HepG2 (cell line): Measurements from ENCODE around the gene TOB1.

Source experiments
- RAD21 ChIP-seq: fragments of 450-650 bp; formaldehyde crosslinking; IDR thresholded peaks from 2 replicates; pipeline ENCODE4 v1.5.0; 2020; ENCODE audit warnings: mild to moderate bottlenecking
- ZNF136 ChIP-seq: sonication (generic); formaldehyde crosslinking; IDR thresholded peaks from 2 replicates; pipeline ENCODE4 v1.8.1; 2022; ENCODE audit warnings: low read depth, mild to moderate bottlenecking, moderate library complexity, missing genetic modification reagents
- ZNF224 ChIP-seq: sonication (generic); formaldehyde crosslinking; IDR thresholded peaks from 2 replicates; pipeline ENCODE4 v1.5.0; 2020; ENCODE audit warnings: mild to moderate bottlenecking, missing genetic modification reagents
- ZNF674 ChIP-seq: sonication (generic); formaldehyde crosslinking; IDR thresholded peaks from 2 replicates; pipeline ENCODE4 v1.5.0; 2020; ENCODE audit warnings: low read depth, mild to moderate bottlenecking, missing genetic modification reagents
- TF ChIP-seq, protein P1 (sequence below): sonication (generic); formaldehyde crosslinking; IDR thresholded peaks from 2 replicates; pipeline ENCODE4 v1.8.0; 2022; ENCODE audit warnings: mild to moderate bottlenecking, missing genetic modification reagents; ENCODE audit not compliant: insufficient replicate concordance

DNA sequence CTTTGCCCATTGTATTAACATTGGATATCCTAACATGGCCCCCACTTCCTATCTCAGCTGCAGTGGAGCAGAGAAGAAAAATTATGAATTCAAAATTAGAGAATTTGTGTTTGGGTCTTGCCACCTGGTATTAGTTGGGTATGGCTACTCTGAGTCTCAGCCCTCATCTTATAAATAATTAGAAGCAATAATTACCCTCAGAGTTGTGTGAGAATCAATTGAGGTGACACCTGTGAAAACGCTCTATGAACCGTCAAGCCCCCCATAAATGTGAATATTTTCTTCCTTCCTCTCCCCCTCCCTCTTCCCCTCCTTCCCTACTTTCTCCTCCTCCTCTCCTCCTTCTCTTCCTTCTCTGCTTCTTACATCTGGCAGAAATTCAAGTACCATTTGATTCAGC is 8.9 kb upstream of the TOB1 start:
- no peak for TF ChIP-seq RAD21
- TF ChIP-seq ZNF136: no peak
- TF ChIP-seq, protein P1, sequence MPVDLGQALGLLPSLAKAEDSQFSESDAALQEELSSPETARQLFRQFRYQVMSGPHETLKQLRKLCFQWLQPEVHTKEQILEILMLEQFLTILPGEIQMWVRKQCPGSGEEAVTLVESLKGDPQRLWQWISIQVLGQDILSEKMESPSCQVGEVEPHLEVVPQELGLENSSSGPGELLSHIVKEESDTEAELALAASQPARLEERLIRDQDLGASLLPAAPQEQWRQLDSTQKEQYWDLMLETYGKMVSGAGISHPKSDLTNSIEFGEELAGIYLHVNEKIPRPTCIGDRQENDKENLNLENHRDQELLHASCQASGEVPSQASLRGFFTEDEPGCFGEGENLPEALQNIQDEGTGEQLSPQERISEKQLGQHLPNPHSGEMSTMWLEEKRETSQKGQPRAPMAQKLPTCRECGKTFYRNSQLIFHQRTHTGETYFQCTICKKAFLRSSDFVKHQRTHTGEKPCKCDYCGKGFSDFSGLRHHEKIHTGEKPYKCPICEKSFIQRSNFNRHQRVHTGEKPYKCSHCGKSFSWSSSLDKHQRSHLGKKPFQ (CRISPR knock-in tag): no peak
- no peak for TF ChIP-seq ZNF224 (CRISPR knock-in tag)
- TF ChIP-seq ZNF674 (CRISPR knock-in tag): no peak
